GM12878 (cell line): ENCODE results near the gene RSKR. TPM values are rescaled to one million over a fixed set of nuclear protein-coding genes. Genes with fewer than 3 reads are reported as not detected.

ENCODE experiments used
- CBFB ChIP-seq: IDR thresholded peaks from 2 replicates; pipeline ENCODE4 v1.6.1; 2016; ENCODE audit warnings: antibody characterized with exemption, low read depth
- E2F8 ChIP-seq: fragments of 450-650 bp; IDR thresholded peaks from 2 replicates; pipeline ENCODE4 v1.6.1; 2018; ENCODE audit warnings: mild to moderate bottlenecking, low read depth, moderate library complexity; ENCODE audit not compliant: partially characterized antibody
- HDAC2 ChIP-seq: fragments of 200-600 bp; sonication (generic); IDR thresholded peaks from 2 replicates; pipeline ENCODE4 v1.6.1; 2017
- KDM1A ChIP-seq: fragments of 200-600 bp; sonication (generic); IDR thresholded peaks from 2 replicates; pipeline ENCODE4 v1.6.1; 2016; ENCODE audit warnings: borderline replicate concordance
- POLR2A ChIP-seq: IDR thresholded peaks from 2 replicates; pipeline ENCODE4 v1.6.1; 2011; ENCODE audit warnings: low read depth, mild to moderate bottlenecking, low read length
- POLR2AphosphoS2 ChIP-seq: IDR thresholded peaks from 2 replicates; pipeline ENCODE4 v1.6.1; 2011; ENCODE audit warnings: low read depth, mild to moderate bottlenecking, low read length, improper control_type of control experiment, moderate library complexity
- RAD51 ChIP-seq: fragments of 450-650 bp; IDR thresholded peaks from 2 replicates; pipeline ENCODE4 v1.6.1; 2016; ENCODE audit warnings: moderate library complexity, mild to moderate bottlenecking, inconsistent platforms
- RBBP5 ChIP-seq: fragments of 200-600 bp; sonication (generic); conservative IDR thresholded peaks from 2 replicates; pipeline ENCODE4 v1.6.1; 2016
- RELA ChIP-seq: fragments of 450-650 bp; IDR thresholded peaks from 2 replicates; pipeline ENCODE4 v1.8.0; 2014; ENCODE audit warnings: borderline replicate concordance; ENCODE audit not compliant: partially characterized antibody
- TCF12 ChIP-seq: IDR thresholded peaks from 2 replicates; pipeline ENCODE4 v1.6.1; 2011; ENCODE audit warnings: low read depth, mild to moderate bottlenecking, low read length
- TCF7 ChIP-seq: IDR thresholded peaks from 2 replicates; pipeline ENCODE4 v1.6.1; 2014; ENCODE audit warnings: antibody characterized with exemption, borderline replicate concordance
- ZNF217 ChIP-seq: fragments of 450-650 bp; IDR thresholded peaks from 2 replicates; pipeline ENCODE4 v1.6.1; 2017; ENCODE audit warnings: antibody characterized with exemption, mild to moderate bottlenecking
- ZNF687 ChIP-seq: fragments of 450-650 bp; IDR thresholded peaks from 2 replicates; pipeline ENCODE4 v1.6.1; 2017; ENCODE audit warnings: mild to moderate bottlenecking, moderate library complexity
- ZZZ3 ChIP-seq: IDR thresholded peaks from 2 replicates; pipeline ENCODE4 v1.6.1; 2011; ENCODE audit warnings: low read depth; ENCODE audit not compliant: control insufficient read depth, insufficient read length
- polyA plus RNA-seq, 11 experiments: library from polyadenylated mRNA; depleted of rRNA in 4 of 11; unstranded in 6 of 11; stranded (reverse) in 5 of 11; fragments of >200 nt; fragmentation: Nextera tagmentation in 4 of 11; fragmentation: Illumina TruSeq in 1 of 11; extraction: Ambion mirVana in 4 of 11; extraction: Trizol in 1 of 11; gene quantifications; 1 replicate in 1 of 11; 2 replicates in 10 of 11; pipeline versions ENCODE4 v1.2.1 to v1.2.3, GENCODE V29; 2011 to 2016; ENCODE audit warnings: inconsistent platforms in 2 of 11, missing spikeins in 2 of 11, low read depth in 1 of 11
- total RNA-seq, 4 experiments: library from RNA; depleted of rRNA in 3 of 4; stranded (reverse); fragments of >200 nt in 3 of 4; fragmentation: Illumina TruSeq in 1 of 4; extraction: Trizol in 1 of 4; gene quantifications; 2 replicates each; pipeline versions ENCODE4 v1.2.1 to v1.2.3, GENCODE V29; 2013 to 2021
- TF ChIP-seq, protein P1 (sequence below): fragments of 450-650 bp; IDR thresholded peaks from 2 replicates; pipeline ENCODE4 v1.6.1; 2016; ENCODE audit warnings: mild to moderate bottlenecking
- TF ChIP-seq, protein P2 (sequence below): fragments of 450-650 bp; IDR thresholded peaks from 2 replicates; pipeline ENCODE4 v1.6.1; 2016; ENCODE audit warnings: mild to moderate bottlenecking, moderate library complexity, borderline replicate concordance
- TF ChIP-seq, protein P3 (sequence below): fragments of 450-650 bp; IDR thresholded peaks from 2 replicates; pipeline ENCODE4 v1.6.1; 2014; ENCODE audit warnings: mild to moderate bottlenecking

RSKR gene
- total and polyA plus RNA-seq, 10 of the 15 experiments (the other 5 are each of a cell fraction or from before 2014, with no cell fraction given), result 0.52 to 22.4 (median 8.7) TPM

- peak; percentile 90 for TF ChIP-seq E2F8
- TF ChIP-seq, protein P1, sequence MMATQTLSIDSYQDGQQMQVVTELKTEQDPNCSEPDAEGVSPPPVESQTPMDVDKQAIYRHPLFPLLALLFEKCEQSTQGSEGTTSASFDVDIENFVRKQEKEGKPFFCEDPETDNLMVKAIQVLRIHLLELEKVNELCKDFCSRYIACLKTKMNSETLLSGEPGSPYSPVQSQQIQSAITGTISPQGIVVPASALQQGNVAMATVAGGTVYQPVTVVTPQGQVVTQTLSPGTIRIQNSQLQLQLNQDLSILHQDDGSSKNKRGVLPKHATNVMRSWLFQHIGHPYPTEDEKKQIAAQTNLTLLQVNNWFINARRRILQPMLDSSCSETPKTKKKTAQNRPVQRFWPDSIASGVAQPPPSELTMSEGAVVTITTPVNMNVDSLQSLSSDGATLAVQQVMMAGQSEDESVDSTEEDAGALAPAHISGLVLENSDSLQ, result peak; percentile 76
- no peak for TF ChIP-seq RAD51
- no peak for TF ChIP-seq ZNF217
- no peak for TF ChIP-seq ZZZ3
- peak; percentile 59 for TF ChIP-seq CBFB
- TF ChIP-seq POLR2A, result peak; percentile 83
- TF ChIP-seq TCF12, result no peak
- TF ChIP-seq, protein P2, sequence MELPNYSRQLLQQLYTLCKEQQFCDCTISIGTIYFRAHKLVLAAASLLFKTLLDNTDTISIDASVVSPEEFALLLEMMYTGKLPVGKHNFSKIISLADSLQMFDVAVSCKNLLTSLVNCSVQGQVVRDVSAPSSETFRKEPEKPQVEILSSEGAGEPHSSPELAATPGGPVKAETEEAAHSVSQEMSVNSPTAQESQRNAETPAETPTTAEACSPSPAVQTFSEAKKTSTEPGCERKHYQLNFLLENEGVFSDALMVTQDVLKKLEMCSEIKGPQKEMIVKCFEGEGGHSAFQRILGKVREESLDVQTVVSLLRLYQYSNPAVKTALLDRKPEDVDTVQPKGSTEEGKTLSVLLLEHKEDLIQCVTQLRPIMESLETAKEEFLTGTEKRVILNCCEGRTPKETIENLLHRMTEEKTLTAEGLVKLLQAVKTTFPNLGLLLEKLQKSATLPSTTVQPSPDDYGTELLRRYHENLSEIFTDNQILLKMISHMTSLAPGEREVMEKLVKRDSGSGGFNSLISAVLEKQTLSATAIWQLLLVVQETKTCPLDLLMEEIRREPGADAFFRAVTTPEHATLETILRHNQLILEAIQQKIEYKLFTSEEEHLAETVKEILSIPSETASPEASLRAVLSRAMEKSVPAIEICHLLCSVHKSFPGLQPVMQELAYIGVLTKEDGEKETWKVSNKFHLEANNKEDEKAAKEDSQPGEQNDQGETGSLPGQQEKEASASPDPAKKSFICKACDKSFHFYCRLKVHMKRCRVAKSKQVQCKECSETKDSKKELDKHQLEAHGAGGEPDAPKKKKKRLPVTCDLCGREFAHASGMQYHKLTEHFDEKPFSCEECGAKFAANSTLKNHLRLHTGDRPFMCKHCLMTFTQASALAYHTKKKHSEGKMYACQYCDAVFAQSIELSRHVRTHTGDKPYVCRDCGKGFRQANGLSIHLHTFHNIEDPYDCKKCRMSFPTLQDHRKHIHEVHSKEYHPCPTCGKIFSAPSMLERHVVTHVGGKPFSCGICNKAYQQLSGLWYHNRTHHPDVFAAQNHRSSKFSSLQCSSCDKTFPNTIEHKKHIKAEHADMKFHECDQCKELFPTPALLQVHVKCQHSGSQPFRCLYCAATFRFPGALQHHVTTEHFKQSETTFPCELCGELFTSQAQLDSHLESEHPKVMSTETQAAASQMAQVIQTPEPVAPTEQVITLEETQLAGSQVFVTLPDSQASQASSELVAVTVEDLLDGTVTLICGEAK, result peak; percentile 96
- TF ChIP-seq TCF7, result no peak
- no peak for TF ChIP-seq RBBP5
- no peak for TF ChIP-seq HDAC2
- no peak for TF ChIP-seq KDM1A
- peak; percentile 14 for TF ChIP-seq RELA
- peak; percentile 79 for TF ChIP-seq ZNF687
- peak; percentile 85 for TF ChIP-seq POLR2AphosphoS2
- TF ChIP-seq, protein P3, sequence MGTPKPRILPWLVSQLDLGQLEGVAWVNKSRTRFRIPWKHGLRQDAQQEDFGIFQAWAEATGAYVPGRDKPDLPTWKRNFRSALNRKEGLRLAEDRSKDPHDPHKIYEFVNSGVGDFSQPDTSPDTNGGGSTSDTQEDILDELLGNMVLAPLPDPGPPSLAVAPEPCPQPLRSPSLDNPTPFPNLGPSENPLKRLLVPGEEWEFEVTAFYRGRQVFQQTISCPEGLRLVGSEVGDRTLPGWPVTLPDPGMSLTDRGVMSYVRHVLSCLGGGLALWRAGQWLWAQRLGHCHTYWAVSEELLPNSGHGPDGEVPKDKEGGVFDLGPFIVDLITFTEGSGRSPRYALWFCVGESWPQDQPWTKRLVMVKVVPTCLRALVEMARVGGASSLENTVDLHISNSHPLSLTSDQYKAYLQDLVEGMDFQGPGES, result no peak
These were observed 47.9 kb upstream of the RSKR start, which contains the start of the genes SDF2 and SUPT6H (continued) for GRCh38 chr17:28661635-28662526.
